MM.1S (cell line): ENCODE results near the gene SAP30.

Source experiments
- CTCF ChIP-seq: fragments of 300-600 bp; sonication (generic); IDR thresholded peaks from 2 replicates; pipeline ENCODE4 v1.5.1; 2016; ENCODE audit warnings: antibody characterized with exemption, low read length, mixed read lengths
- EZH2 ChIP-seq: fragments of 300-600 bp; sonication (generic); optimal IDR thresholded peaks from 2 replicates; pipeline ENCODE3; 2017; ENCODE audit warnings: low read depth, mild to moderate bottlenecking, antibody characterized with exemption, low read length, mixed read lengths

DNA sequence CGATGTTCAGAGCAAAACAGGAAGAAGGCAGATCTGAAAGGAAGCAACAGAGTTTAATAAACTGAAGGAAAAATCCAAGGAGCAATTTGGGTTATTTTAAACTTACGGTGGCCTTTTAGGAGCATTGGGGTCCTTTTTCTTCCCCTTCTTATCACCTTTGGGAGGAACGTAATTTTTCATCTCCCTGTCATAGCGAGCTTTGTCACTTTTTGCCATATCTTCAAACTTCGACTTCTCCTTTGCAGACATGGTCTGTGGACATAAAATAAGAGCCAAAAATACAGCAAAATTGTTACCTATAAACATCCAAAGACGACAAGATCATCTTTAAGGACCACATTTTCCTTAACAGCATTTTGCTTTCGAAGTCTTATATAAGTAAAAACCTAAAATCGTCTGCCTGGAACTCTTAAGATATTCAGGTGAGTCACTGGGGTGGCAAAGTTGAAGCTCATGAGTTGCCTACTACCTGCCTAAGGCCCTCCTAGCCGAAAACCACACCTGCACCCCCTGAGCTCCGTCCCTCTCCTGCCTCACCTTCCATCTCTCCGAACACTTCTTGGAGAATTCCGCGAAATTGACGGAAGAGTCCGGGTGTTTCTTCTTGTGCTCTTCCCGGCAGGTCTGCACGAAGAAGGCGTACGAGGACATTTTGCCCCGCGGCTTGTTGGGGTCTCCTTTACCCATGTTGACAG lies 37.6 kb upstream of the SAP30 start:
- TF ChIP-seq CTCF (no peak), EZH2 (no peak)
